Keratinocyte (primary cell): ENCODE data around the gene GATA5.

ENCODE experiments used
- CTCF ChIP-seq, 3 experiments: IDR thresholded peaks in 1 of 3; conservative IDR thresholded peaks in 1 of 3; optimal IDR thresholded peaks in 1 of 3; 2 replicates in 2 of 3; 3 replicates in 1 of 3; pipeline versions ENCODE3 to v1.5.1; 2011; ENCODE audit warnings: low read length in 3 of 3, mild to moderate bottlenecking in 3 of 3, moderate library complexity in 2 of 3, control low read depth in 1 of 3, inconsistent platforms in 1 of 3; ENCODE audit not compliant: insufficient read depth in 2 of 3; ENCODE audit errors: extremely low read depth in 1 of 3
- EZH2 ChIP-seq: IDR thresholded peaks from one replicate; pipeline ENCODE4 v1.6.1; 2012; ENCODE audit warnings: inconsistent platforms, mild to moderate bottlenecking, low read length, moderate library complexity

GRCh38 chr20:62428396-62429295 is 47.1 kb downstream of the GATA5 start:
- TF ChIP-seq CTCF (optimal IDR thresholded peaks at IDR 0.05 in 1 of 3, IDR thresholded peaks at IDR 0.05 in 1 of 3, conservative IDR thresholded peaks at IDR 0.05 in 1 of 3; ENCODE audit: extremely low read depth in 1 of 3, insufficient read depth in 2 of 3, low read length in 3 of 3) (no peak), EZH2 (no peak)
